G401 (cell line): Measurements from ENCODE around the gene SH2B2. TPM values are rescaled to one million over a fixed set of nuclear protein-coding genes. Genes with fewer than 3 reads are reported as not detected.

Source experiments
- DNase-seq: peaks from one replicate; pipeline ENCODE4 v3.0.0-alpha.2; 2015; ENCODE audit warnings: low spot score
- in situ Hi-C: cut with HindIII; loops from 2 replicates; pipeline ENCODE4 v1.10.0; 2016; ENCODE audit warnings: low sequenced_read_pairs, mixed read lengths
- total RNA-seq: library from RNA; depleted of rRNA; stranded (reverse); fragments of >200 nt; shearing (Covaris generic); gene quantifications from 2 replicates; pipeline ENCODE4 v1.2.3, GENCODE V29; 2014; rRNA removed

The SH2B2 gene
- 31.6 and 43.6 TPM in 2 replicates for total RNA-seq

- DNase-seq = peak; percentile 60
- in situ Hi-C loops = no loop called here
These were observed at the start of gene SH2B2 for GRCh38 chr7:102286237-102287110. Gene SH2B2, plus strand, starts transcription at chr7:102286868. Its CDS starts 13,683 bp downstream, at chr7:102300551.

DNA sequence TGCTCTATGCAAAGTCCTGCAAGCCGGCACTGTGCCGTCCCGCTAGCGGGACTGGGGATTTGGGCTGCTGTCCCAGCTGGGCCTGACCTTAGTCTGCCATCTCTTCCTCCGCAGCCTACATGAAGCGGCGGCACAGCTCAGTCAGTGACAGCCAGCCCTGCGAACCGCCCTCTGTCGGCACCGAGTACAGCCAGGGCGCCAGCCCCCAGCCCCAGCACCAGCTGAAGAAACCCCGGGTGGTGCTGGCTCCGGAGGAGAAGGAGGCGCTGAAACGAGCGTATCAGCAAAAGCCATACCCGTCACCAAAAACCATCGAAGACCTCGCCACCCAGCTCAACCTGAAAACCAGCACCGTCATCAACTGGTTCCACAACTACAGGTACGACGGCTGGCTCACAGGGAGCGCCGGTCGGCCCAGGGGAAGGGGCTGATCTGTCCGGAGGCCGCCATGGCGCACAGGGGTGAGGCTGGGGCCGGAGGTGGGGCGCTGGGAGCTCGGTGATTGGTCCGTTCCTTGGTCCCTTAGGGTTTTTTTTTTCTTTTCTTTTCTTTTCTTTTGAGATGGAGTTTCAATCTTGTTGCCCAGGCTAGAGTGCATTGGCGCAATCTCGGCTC is 47.4 kb upstream of the SH2B2 start:
- in situ Hi-C loops = no loop called here
- no peak for DNase-seq

GRCh38 chr7:102241431-102241830 is 45.2 kb upstream of the SH2B2 start:
- DNase-seq = no peak
- in situ Hi-C loops = no loop called here

DNA sequence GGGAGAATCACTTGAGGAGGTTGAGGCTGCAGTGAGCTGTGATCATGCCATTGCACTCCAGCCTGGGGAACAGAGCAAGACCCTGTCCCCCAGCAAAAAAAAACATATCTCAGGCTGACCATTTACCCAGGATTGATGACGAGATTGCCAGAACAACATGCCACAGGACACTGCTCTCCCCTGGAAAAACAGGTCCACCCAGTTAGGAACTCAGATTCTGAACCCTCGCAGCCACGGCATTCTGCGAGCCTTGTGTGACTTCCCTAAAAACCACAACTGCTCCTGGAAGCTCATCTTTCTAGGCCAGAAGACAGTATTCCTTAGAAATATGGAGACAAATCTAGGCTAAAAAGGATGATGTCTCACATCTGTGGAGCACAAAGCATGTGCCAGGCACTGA is 42.1 kb upstream of the SH2B2 start:
- no peak for DNase-seq
- in situ Hi-C loops = no loop called here

GRCh38 chr7:102248081-102248455 is 38.6 kb upstream of the SH2B2 start:
- in situ Hi-C loops = no loop called here
- no peak for DNase-seq

- in situ Hi-C loops = no loop called here
- DNase-seq = no peak
These were observed 37.9 kb upstream of the SH2B2 start for GRCh38 chr7:102248456-102249395.

DNA sequence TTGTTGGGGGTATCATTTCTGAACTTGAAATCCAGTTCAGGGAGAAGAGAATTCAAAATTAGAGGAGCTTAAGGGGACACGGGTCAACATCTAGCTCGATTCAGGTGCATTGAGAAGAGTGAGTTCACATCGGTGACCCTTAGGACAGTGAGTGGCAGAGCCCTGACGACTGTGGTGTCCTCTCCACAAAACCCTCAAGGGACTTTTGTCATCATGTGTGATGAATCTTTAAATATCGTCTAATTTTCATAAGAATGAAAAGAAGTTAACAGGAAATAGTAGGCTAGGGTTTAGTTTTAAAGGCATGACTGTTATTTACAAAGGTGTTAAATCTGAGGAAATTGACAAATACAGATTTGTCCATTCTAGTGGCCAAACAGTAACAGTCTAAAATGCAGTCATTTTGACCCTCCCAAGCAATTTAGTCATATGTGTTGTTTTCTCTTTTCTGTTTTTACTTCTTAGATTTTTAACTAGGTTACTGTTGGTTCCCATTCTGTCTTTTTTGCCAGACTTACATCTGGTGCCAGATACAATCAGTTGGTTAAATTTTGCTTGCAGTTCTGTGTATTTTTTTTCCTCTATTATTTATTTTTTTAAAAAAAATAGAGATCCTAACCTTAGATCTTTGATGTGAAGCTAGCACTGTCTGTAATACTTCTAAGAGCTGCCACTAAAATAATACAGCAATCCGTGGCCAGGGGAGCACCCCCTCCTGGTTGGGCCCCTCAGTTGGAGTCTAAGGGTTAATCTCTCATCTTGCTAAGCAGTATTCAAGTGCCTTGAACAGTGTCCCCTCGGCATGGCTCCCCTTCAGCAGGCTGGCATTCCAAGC is 34.9 kb upstream of the SH2B2 start:
- no peak for DNase-seq
- in situ Hi-C loops = no loop called here

DNA sequence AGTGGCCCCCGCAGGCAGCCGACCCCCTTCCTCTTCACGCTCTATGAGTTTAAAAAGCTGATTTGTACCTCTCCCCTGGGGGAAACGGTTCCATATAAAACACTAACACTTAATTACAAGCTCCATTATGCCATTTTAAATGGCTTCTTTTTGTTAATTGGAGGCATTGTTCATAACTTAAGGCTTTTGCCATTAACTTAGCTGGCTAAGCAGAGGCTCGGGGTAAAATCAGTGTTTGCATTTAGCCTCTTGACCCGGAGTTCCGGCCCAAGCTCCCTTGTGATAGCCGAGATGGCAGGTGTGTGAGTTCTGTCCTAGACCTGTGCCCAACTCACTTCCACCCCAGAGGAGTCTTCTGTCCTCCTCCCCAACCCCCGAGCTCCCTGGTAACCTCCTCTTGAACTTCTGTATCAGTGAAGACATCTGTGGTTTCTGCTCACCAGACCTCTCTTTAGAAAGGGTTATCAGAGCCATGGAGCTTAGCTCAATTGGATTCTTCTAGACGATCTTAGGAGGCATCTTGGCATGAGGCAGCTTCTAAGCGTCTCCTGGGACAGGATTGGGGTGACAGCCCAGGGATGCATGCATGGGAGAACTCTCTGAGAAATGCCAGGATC is 34.2 kb upstream of the SH2B2 start:
- in situ Hi-C loops = no loop called here
- no peak for DNase-seq

GRCh38 chr7:102253066-102253972 is 33.3 kb upstream of the SH2B2 start:
- in situ Hi-C loops = no loop called here
- DNase-seq = peak; percentile 69

GRCh38 chr7:102253973-102254370 is 32.7 kb upstream of the SH2B2 start:
- DNase-seq = no peak
- in situ Hi-C loops = no loop called here

GRCh38 chr7:102254521-102254920 is 32.1 kb upstream of the SH2B2 start:
- DNase-seq = no peak
- in situ Hi-C loops = no loop called here

- no peak for DNase-seq
- in situ Hi-C loops = no loop called here
These were observed 31.2 kb upstream of the SH2B2 start for GRCh38 chr7:102255501-102255900.

GRCh38 chr7:102255916-102256315 is 30.8 kb upstream of the SH2B2 start:
- no peak for DNase-seq
- in situ Hi-C loops = no loop called here

GRCh38 chr7:102258073-102258748 is 28.5 kb upstream of the SH2B2 start:
- no peak for DNase-seq
- in situ Hi-C loops = no loop called here

DNA sequence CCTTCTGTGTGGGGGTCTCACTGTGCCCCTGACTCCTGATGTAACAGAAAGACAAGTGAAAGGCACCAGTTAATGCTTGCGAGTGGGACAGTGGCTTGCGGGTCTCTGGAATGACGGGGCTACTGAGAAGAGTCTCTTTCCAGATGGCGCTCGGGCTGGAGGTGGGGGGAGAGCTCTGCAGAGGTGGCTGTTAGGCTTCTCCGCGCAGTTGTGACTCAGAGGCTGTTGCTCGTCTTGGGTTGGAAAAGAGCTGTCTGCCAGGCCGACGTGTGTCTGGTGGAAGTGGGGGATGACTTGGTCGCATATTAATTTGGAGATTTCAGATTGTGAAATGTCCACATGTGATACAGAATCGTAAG is 27.9 kb upstream of the SH2B2 start:
- in situ Hi-C loops = no loop called here
- DNase-seq = no peak

DNA sequence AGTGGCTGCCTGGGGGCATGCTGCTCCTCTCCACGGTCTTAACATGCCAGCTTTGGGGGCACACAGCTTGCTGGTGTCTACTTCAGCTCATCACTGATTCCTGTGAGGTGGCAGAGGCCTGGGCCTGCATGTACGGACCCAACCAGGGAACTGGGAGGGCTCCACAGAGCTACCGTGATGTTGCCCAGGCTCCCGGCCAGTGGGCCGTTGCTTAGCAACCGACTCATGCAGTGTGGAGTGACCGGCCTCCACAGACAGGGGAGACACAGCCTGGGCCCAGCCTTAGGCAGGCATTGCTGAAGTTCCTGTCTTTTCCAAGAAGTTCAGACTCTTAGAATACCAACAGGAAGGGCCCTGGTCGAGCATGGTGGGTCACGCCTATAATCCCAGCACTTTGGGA is 25.8 kb upstream of the SH2B2 start:
- DNase-seq = peak; percentile 93
- in situ Hi-C loops = no loop called here

DNA sequence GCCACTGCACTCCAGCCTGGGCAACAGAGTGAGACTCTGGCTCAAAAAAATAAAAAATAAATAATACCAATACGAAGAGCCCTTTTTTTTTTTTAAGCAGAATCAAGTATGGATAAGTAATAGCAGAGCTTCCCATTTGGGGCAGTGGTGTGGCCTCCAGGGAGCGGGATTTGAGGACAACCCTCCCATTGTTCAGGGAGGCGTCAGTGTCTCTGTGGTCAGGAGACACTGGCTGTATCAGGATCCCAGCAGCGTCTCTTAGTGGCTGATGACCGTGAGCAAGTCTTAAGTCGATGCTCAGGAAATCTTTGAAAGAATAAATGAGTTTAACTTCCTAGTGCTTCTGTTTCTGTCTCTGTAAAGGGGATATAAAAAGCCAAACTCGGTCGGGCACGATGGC is 25.2 kb upstream of the SH2B2 start:
- DNase-seq = no peak
- in situ Hi-C loops = no loop called here
